Fibroblast of mammary gland (primary cell): Measurements from ENCODE around the gene SYNC.

Source experiments
- DNase-seq: peaks from one replicate; pipeline ENCODE4 v3.0.0-alpha.2; 2010; ENCODE audit warnings: low read depth
- H3K4me3 ChIP-seq: 2 replicates; pipeline ENCODE4 v1.5.1; 2011; ENCODE audit warnings: low read depth, mild to moderate bottlenecking, low read length, moderate library complexity; ENCODE audit not compliant: control insufficient read depth
- CTCF ChIP-seq: conservative IDR thresholded peaks from 2 replicates; pipeline ENCODE4 v1.5.1; 2011; ENCODE audit warnings: low read depth, low read length, inconsistent platforms; ENCODE audit not compliant: control insufficient read depth, insufficient read depth

SYNC gene

DNA sequence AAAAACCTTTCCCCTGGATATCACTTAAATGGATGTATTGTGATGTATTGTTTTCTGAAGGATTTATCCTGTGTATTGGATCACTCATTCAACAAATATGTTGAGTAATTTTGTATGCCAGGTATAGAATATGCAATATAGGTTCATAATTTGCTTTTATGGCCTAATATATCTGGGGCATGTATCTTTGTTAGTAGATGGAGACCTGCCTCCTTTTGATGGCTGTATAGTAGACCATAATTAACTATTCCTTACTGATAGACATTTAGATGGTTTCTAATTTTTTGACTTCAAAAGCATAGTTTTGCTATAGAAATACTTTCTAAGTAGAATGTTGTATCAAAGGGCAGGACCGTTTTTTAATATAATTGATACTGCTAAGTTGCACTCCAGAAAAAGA lies 43.0 kb downstream of the SYNC start:
- no peak for TF ChIP-seq CTCF
- H3K4me3 ChIP-seq, result no peak overlapping the region
- no peak for DNase-seq

DNA sequence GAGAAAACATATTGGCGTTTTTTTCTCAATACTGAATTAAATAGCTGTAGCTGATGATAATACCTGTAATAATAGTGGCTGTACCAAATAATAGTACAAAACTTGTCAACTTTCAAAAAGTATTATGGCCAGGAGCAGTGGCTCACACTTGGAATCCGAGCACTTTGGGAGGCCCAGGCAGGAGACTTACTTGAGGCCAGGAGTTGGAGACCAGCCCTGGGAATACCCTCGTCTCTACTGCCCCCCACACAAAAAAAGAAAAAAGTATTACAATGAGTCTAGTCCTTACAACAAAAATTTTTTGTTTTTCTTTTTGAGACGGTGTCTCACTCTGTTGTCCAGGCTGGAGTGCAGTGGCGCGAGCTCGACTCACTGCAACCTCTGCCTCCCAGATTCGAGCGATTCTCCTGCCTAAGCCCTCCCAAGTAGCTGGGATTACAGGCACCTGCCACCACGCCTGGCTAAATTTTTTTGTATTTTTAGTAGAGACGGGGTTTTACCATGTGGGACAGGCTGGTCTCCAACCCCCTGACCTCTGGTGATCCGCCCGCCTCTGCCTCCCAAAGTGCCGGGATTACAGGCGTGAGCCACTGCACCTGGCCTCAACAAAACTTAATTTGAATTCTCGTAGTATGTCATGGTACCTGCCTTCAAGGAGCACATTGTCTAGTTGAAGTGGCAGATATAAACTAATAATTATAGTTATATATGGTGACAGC lies 50.2 kb downstream of the SYNC start:
- DNase-seq, result no peak
- no peak for TF ChIP-seq CTCF
- H3K4me3 ChIP-seq, result peak overlapping the region; percentile 80

GRCh38 chr1:32651461-32652073 lies 51.0 kb downstream of the SYNC start:
- DNase-seq, result no peak
- TF ChIP-seq CTCF, result no peak
- H3K4me3 ChIP-seq, result peak overlapping the region; percentile 80

- peak within 1 kb of the TSS; percentile 91 for H3K4me3 ChIP-seq
- no peak for TF ChIP-seq CTCF
- peak; percentile 95 for DNase-seq
These were observed 51.7 kb downstream of the SYNC start, which contains the start of gene RBBP4 for GRCh38 chr1:32650752-32651460. Gene RBBP4, plus strand, starts transcription at chr1:32651208. Its CDS starts 99 bp downstream, at chr1:32651307.

GRCh38 chr1:32650248-32650751 lies 52.3 kb downstream of the SYNC start, which contains the start of gene ZBTB8OS:
Gene ZBTB8OS, minus strand, starts transcription at chr1:32650550. Its CDS starts 21 bp downstream, at chr1:32650529.
- peak within 1 kb of the TSS; percentile 91 for H3K4me3 ChIP-seq
- DNase-seq, result peak; percentile 92

More at GRCh38 chr1:32650248-32650751, 52.3 kb downstream of the SYNC start, which contains the start of gene ZBTB8OS:
- TF ChIP-seq CTCF, result no peak
